Embryonic facial prominence (tissue), 1 donor: ENCODE data around the gene CPD.
A peak's percentile ranks its signal among the peaks of the same experiment; 100 is the strongest.
"Not testable (repeated sequence)": the region's sequence is repeated elsewhere in the genome, so short reads cannot be mapped to it uniquely, and the experiment has no call there.

Experiments
- DNase-seq: peaks from one replicate; pipeline ENCODE4 v3.0.0-alpha.2; 2016; ENCODE audit errors: extremely low spot score

The CPD gene

GRCh38 chr17:30427611-30428010, 48.9 kb downstream of the CPD start:
- no peak for DNase-seq

- DNase-seq = no peak
Measured at GRCh38 chr17:30429155-30429554, 50.4 kb downstream of the CPD start.

- DNase-seq = no peak
Measured at GRCh38 chr17:30433514-30433913, 54.8 kb downstream of the CPD start.

- DNase-seq = no peak
Measured at GRCh38 chr17:30436729-30437128, 58.0 kb downstream of the CPD start.

DNA sequence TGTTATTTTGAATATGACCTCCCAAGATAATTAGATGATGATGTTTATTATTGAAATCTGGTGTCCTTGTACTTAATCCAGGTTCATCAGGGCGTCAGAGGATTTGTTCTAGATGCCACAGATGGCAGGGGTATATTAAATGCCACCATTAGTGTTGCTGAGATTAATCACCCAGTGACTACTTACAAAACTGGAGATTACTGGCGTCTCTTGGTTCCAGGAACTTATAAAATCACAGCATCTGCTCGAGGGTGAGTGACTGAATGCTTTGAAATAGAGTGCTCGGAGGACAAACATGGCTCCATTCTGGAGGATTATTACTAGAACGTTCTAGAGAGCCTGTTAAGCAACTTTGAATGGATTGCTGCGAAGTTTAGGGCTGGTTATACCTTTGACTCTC, 65.0 kb downstream of the CPD start:
- DNase-seq = no peak

- not testable (repeated sequence) for DNase-seq
Measured at GRCh38 chr17:30446640-30447039, 67.9 kb downstream of the CPD start.

GRCh38 chr17:30449480-30449879, 70.8 kb downstream of the CPD start:
- no peak for DNase-seq

DNA sequence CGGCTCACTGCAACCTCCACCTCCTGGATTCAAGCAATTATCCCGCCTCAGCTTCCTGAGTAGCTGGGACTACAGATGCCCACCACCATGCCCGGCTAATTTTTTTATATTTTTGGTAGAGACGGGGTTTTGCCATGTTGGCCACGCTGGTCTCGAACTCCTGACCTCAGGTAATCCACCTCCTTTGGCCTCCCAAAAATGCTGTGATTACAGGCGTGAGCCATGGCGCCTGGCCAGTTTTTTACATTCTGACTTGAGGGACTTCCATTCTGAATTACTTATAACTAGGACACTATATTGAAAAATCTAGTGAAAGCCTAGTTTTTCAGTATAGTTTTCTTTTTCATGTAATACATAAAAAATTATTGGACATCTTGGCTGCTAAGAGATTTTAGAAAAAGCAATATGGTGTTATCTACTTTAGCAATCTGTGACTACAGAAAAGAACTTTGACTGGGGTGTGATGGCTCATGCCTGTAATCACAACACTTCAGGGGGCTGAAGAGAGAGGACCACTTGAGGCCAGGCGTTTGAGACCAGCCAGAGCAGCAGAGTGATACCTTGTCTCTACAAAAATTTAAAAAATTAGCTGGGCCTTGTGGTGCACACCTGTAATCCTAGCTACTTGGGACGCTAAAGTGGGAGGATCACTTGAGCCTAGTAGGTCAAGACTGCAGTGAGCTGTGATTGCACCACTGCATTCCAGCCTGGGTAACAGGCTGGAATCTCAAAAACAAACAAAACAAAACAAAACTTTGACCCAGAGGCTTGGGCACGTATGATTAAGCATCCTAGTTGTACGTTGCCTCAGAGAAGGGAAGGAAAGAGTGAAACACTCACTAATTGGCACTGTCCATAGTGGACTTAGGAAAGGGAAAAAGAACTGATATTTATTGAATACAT, 71.6 kb downstream of the CPD start:
- DNase-seq = no peak

- no peak for DNase-seq
Measured at GRCh38 chr17:30454635-30455034, 75.9 kb downstream of the CPD start.

- no peak for DNase-seq
Measured at GRCh38 chr17:30458371-30458770, 79.6 kb downstream of the CPD start.

- not testable (repeated sequence) for DNase-seq
Measured at GRCh38 chr17:30458797-30459413, 80.2 kb downstream of the CPD start.

DNA sequence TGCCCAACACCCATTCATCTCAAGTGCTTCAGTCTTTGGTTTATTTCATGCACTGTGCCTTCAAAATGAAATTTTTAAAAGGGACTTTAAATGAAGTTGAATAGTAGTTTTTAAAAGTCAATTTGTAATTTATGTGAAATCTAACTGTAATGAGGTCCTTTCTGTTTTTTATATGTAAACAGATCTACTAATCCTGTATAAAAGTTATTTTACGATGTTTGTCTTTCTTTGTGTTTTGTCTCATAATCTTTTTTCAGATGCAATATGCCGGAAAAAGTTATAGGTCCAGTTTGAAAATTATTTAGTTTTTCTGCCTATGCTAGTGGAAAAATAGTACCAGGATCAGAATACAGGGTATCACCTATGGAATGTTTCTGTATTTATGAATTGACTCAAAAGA, 89.7 kb downstream of the CPD start:
- no peak for DNase-seq

GRCh38 chr17:30472238-30472890, 93.6 kb downstream of the CPD start:
- DNase-seq = no peak

- no peak for DNase-seq
Measured at GRCh38 chr17:30475206-30475605, 96.5 kb downstream of the CPD start.

GRCh38 chr17:30476726-30477082, 98.0 kb downstream of the CPD start:
- no peak for DNase-seq

GRCh38 chr17:30477083-30477773, 98.5 kb downstream of the CPD start, which contains the start of gene GOSR1:
TSS of gene GOSR1 (plus strand) at chr17:30477408. CDS start at chr17:30477434, 26 bp downstream.
- DNase-seq = peak; percentile 93

DNA sequence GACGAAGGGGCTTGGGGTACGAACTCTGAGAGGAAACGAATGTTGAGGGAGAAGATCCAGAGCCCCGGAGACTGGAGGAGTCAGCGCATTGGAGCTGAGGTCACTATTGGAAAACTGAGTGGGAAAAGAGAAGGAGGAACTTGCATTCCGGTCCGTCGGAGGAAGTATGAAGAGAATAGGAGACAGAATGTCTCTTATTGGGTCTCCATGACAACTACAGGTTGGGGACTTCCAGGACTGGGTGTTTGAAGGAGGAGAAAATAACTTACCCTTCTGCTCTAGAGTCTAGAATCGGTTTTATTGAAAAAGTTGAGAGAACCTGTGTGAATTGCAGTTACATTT, 99.0 kb downstream of the CPD start:
- no peak for DNase-seq

- DNase-seq = no peak
Measured at GRCh38 chr17:30482555-30482954, 103.8 kb downstream of the CPD start.

DNA sequence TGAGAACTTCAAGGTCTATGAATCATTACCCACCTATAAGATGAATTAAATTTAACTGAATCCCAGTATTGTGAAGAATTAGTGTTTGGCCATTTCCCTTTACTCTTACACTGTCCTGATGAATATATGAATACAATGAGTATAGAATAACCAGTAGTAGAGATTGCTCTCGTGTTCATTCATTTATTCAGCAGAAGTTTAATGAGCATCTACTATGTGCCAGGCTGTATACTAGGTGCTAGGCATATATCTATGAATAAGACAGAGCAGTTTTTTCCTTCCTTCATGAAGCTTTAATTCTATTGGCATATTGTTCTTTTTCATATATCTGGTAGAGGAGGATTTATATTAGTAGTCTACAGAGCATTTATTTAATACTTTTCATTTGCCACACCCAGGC, 104.4 kb downstream of the CPD start:
- no peak for DNase-seq

DNA sequence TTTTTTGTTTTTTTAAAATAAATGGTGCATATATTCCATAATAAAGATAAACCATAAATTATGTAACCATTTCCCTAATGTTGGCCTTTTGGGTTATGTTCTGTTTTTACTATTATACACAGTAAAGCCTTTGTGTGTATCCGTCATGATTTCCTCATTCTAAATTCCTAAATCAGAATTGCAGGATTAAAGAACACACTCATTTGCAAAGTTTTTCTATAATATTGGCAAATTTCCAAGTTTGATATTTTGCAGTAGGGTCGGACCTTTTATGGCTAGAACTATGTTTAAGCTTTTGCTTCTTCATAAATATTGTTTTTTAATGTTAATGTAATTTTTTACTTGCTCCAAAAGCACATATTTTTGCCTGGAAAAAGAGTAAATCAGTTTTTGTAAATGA, 115.1 kb downstream of the CPD start:
- no peak for DNase-seq

- no peak for DNase-seq
Measured at GRCh38 chr17:30495586-30495985, 116.9 kb downstream of the CPD start.

DNA sequence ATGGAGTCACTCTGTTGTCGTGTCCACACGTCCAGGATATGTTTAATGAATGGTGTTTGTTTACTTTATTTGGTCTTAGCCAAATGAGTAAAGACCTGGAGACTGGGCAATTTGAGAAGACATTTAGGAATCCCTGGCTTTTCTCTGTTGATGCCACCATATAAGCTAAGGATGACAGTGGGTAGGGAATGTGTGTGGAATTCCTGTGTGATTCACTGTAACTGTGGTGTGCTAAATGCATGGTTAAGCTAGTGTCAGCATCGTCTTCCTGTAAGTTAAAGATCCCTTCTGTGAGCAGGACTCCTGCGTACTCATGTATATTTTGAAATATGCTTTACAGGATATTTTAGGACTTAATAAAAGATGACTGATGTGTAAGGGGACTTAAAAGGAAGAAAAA, 124.8 kb downstream of the CPD start:
- DNase-seq = no peak
